HG03469 (cell line): ENCODE data around the gene PICK1.

Experiments used
- ATAC-seq: cut with Tn5 transposase; IDR thresholded peaks from one replicate; pipeline ENCODE4 v1.9.1; 2021; ENCODE audit warnings: mild to moderate bottlenecking, moderate library complexity, moderate number of reproducible peaks; ENCODE audit not compliant: unreplicated experiment

The PICK1 gene

GRCh38 chr22:38056969-38057891 is at the start of gene PICK1:
Gene PICK1 (plus strand): TSS chr22:38057404. CDS start chr22:38057810, 406 bp downstream.
- ATAC-seq = no peak

GRCh38 chr22:38009000-38009806 is 48.0 kb upstream of the PICK1 start:
- no peak for ATAC-seq

- ATAC-seq = no peak
Measured at GRCh38 chr22:38012604-38013072, 44.6 kb upstream of the PICK1 start.

GRCh38 chr22:38014083-38014482 is 43.1 kb upstream of the PICK1 start:
- no peak for ATAC-seq

GRCh38 chr22:38016182-38017151 is 40.7 kb upstream of the PICK1 start:
- no peak for ATAC-seq

GRCh38 chr22:38017272-38017920 is 39.8 kb upstream of the PICK1 start:
- no peak for ATAC-seq

GRCh38 chr22:38017939-38018885 is 39.0 kb upstream of the PICK1 start:
- no peak for ATAC-seq

GRCh38 chr22:38018938-38019827 is 38.0 kb upstream of the PICK1 start:
- ATAC-seq = no peak

- ATAC-seq = no peak
Measured at GRCh38 chr22:38021206-38021605, 36.0 kb upstream of the PICK1 start.

- ATAC-seq = no peak
Measured at GRCh38 chr22:38023045-38023444, 34.2 kb upstream of the PICK1 start.

GRCh38 chr22:38025514-38025913 is 31.7 kb upstream of the PICK1 start:
- no peak for ATAC-seq

GRCh38 chr22:38026130-38027111 is 30.8 kb upstream of the PICK1 start:
- no peak for ATAC-seq

GRCh38 chr22:38027487-38027886 is 29.7 kb upstream of the PICK1 start:
- no peak for ATAC-seq

GRCh38 chr22:38028344-38029130 is 28.7 kb upstream of the PICK1 start:
- ATAC-seq = no peak

GRCh38 chr22:38029370-38029769 is 27.8 kb upstream of the PICK1 start:
- no peak for ATAC-seq

GRCh38 chr22:38029901-38030300 is 27.3 kb upstream of the PICK1 start:
- no peak for ATAC-seq
